GM12874 (cell line): Measurements from ENCODE around the gene OSBPL10.

Experiments
- TF ChIP-seq, protein P1 (sequence below): IDR thresholded peaks from 2 replicates; pipeline ENCODE4 v1.5.1; 2011; ENCODE audit warnings: low read depth, mild to moderate bottlenecking, control low read depth, low read length, moderate library complexity; ENCODE audit not compliant: insufficient read depth

The OSBPL10 gene, protein sequence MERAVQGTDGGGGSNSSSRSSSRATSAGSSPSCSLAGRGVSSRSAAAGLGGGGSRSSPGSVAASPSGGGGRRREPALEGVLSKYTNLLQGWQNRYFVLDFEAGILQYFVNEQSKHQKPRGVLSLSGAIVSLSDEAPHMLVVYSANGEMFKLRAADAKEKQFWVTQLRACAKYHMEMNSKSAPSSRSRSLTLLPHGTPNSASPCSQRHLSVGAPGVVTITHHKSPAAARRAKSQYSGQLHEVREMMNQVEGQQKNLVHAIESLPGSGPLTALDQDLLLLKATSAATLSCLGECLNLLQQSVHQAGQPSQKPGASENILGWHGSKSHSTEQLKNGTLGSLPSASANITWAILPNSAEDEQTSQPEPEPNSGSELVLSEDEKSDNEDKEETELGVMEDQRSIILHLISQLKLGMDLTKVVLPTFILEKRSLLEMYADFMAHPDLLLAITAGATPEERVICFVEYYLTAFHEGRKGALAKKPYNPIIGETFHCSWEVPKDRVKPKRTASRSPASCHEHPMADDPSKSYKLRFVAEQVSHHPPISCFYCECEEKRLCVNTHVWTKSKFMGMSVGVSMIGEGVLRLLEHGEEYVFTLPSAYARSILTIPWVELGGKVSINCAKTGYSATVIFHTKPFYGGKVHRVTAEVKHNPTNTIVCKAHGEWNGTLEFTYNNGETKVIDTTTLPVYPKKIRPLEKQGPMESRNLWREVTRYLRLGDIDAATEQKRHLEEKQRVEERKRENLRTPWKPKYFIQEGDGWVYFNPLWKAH

DNA sequence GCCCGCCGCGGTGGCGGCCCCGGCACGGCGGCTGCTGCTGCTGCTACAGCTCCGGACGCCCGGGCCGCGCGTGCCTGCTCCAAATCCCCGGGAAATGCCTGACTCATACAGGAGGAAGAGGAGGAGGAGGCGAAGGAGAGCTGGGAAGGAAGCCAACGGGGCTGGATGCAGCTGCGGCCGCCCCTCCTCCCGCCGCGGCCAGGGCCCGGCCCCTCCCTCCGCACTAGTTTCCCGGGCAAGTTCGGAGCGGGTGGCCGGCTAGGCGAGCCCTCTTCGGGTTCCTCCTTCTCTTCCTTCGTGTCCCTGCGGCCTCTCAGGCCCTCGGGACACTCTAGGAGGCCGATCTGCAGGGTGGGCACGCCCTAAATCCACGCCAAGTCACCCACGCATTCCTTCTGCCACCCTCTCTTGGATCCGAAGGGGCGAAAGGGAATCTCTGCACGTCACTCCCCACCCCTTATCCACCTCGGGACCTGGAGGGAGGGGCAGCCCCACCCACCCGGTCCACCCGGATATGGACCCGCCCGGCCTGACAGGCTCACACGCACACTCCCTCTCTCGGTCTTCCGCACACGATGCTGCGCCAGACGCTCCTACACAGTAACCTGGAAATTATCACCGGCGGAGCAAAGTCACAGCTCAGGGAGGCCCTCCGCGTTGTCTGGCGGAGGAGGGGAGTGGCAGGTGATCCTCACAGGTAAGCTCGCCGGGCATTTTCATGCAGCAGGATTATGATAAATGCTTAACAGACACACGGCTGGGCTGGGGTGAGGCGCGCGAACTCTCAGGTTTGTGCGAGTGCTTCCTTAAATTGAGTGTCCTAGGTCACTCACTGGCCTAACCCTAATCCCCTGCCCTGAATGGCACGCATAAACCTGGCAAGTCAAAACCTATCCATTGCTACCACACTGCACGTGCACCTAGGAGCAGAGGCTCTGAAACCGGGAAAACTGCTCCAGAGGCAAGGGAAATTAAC lies at the start of gene OSBPL10, which contains the start of gene ZNF860:
TSS of gene OSBPL10 (minus strand) at position 57 of the 976 bp plus-strand sequence. CDS start 83 bp downstream, outside the sequence.
TSS of gene ZNF860 (plus strand) at position 545 of the 976 bp plus-strand sequence. CDS start 7,330 bp downstream, outside the sequence.
- TF ChIP-seq, protein P1, sequence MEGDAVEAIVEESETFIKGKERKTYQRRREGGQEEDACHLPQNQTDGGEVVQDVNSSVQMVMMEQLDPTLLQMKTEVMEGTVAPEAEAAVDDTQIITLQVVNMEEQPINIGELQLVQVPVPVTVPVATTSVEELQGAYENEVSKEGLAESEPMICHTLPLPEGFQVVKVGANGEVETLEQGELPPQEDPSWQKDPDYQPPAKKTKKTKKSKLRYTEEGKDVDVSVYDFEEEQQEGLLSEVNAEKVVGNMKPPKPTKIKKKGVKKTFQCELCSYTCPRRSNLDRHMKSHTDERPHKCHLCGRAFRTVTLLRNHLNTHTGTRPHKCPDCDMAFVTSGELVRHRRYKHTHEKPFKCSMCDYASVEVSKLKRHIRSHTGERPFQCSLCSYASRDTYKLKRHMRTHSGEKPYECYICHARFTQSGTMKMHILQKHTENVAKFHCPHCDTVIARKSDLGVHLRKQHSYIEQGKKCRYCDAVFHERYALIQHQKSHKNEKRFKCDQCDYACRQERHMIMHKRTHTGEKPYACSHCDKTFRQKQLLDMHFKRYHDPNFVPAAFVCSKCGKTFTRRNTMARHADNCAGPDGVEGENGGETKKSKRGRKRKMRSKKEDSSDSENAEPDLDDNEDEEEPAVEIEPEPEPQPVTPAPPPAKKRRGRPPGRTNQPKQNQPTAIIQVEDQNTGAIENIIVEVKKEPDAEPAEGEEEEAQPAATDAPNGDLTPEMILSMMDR, result no peak

DNA sequence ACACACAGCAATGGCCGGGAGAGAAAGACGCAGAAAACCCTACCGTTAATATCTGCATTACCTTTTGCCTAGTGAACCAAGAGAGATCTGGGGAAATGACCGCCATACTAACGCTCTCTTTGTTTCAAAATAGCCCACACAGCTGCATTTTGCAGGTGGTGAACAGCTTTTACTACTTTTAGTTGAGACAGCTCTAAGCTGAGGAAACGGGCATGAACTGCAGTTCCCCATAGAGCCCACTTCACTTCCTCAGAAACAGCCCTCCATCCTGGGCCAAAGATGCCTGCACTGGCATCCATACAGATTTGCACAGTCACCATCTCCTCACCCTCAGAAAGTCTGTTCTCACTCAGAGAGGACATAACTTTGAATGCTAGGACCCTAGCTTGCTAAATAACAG lies 45.5 kb upstream of the OSBPL10 start:
- TF ChIP-seq, protein P1, result no peak

DNA sequence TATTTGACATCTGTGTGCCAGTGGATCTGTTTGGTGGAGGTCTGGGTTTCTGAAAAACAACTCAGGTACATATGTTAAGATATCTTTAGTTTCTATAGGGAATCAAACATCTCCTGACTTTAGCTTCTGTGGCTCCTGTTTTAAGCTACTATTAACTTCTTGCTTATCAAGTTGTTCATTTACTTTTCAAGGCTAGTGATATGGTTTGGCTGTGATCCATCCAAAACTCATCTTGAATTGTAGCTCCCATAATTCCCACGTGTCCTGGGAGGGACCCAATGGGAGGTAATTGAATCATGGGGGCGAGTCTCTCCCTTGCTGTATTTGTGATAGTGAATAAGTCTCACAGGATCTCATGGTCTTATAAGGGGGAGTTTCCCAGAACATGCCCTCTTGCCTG lies 41.9 kb upstream of the OSBPL10 start:
- TF ChIP-seq, protein P1, result no peak

DNA sequence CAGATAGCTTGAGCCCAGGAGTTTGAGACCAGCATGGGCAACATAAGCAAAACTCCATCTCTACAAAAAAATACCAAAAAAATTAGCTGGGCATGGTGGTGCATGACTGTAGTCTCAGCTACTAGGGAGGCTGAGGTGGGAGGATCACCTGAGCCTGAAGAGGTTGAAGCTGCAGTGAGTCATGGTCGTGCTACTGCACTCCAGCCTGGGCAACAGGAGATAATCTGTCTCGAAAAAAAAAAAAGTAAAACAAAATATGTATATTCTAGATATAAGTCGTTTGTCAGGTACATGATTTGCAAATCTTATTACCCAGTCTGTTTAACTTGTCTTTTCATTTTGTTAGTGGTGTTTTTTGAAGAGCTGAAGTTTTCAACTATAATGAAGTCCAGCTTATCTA lies 40.7 kb upstream of the OSBPL10 start:
- TF ChIP-seq, protein P1, result no peak

DNA sequence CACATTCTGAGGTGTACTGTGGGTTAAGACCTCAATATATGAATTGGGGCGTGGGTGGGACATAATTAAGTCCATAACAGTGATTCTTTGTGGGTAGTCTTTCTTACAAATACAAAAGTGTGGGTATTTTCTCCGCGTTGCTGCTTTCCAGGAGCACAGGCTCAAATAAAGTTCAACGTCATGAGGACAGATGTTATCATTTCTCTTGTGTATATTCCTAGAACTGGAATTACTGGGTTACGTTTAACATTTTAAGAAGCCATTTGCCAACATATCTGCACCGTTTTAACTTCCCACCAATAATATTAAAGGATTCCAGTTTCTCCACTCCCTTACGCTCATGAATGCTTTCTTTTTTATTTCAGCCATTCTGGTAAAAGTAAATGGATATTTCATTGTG lies 40.1 kb upstream of the OSBPL10 start:
- TF ChIP-seq, protein P1, result no peak

DNA sequence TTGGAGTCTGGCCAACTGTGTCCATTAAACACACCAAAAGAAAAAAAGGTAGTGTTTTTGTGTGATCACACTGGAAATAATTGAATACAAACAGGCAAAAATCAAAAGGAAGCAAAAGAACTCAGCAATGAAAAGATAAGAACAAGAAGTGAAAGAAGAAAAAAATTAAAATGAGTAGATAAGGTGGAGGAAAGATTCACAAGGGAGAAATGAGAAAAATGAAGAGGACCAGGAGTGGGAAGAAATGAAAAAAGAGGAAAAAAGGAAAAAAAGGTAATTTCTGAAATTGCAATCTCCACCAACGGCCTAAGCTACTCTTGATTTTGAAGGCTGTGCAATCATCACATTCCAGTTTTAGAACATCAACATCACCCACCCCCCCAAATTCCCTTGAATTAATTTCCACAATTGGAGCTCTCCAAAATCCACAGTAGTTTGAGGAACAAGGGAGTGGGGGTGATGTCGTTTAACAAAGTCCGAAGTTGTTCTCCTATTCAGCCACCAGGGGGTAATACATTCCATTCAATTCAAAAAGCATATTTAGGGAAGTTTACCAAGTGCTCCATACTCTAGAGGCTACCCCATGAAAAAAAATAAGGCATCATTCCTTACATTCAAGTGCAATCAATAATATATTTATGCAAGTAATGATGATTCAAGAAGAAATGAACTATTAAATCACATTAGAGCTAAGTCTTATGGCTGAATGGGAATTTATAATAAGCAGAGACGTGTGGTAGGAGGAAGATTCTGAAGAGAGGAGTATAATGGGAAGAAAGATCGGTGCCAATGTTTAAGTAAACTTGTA lies 37.9 kb upstream of the OSBPL10 start:
- TF ChIP-seq, protein P1, result peak; percentile 48; the same call in 1 of the 2 replicates
